HepG2 (cell line): ENCODE measurements around the gene S100A16. TPM values are rescaled to one million over a fixed set of nuclear protein-coding genes. Genes with fewer than 3 reads are reported as not detected.

Experiments used
- ARID5B ChIP-seq: IDR thresholded peaks from 2 replicates; pipeline ENCODE4 v1.4.0; 2020; ENCODE audit warnings: mild to moderate bottlenecking, missing genetic modification reagents
- GPBP1L1 ChIP-seq: sonication (generic); formaldehyde crosslinking; IDR thresholded peaks from 2 replicates; pipeline ENCODE4 v1.5.0; 2020; ENCODE audit warnings: mild to moderate bottlenecking, missing genetic modification reagents
- HNF4G ChIP-seq, 2 experiments: sonication (generic) in 1 of 2; formaldehyde crosslinking in 1 of 2; IDR thresholded peaks; 2 replicates each; pipeline versions ENCODE4 v1.4.0 to v1.6.1; 2011 to 2020; ENCODE audit warnings: borderline replicate concordance in 2 of 2, low read depth in 2 of 2, mild to moderate bottlenecking in 2 of 2, low read length in 1 of 2, missing genetic modification reagents in 1 of 2, moderate library complexity in 1 of 2
- KDM4B ChIP-seq: sonication (generic); formaldehyde crosslinking; IDR thresholded peaks from 2 replicates; pipeline ENCODE4 v1.4.0; 2020; ENCODE audit warnings: missing genetic modification reagents
- KDM6A ChIP-seq: IDR thresholded peaks from 2 replicates; pipeline ENCODE4 v1.6.1; 2016; ENCODE audit warnings: low read depth
- SOX13 ChIP-seq, 3 experiments: fragments of 450-650 bp in 1 of 3; sonication (generic) in 1 of 3; formaldehyde crosslinking in 1 of 3; IDR thresholded peaks in 2 of 3; conservative IDR thresholded peaks in 1 of 3; 2 replicates each; pipeline versions ENCODE4 v1.5.0 to v1.6.1; 2016 to 2020; ENCODE audit warnings: antibody characterized with exemption in 1 of 3, mild to moderate bottlenecking in 1 of 3, missing compliant biosample characterization in 1 of 3, missing genetic modification reagents in 1 of 3, moderate library complexity in 1 of 3
- SYNCRIP ChIP-seq: fragments of 200-400 bp; formaldehyde crosslinking; IDR thresholded peaks from 2 replicates; pipeline ENCODE4 v1.6.1; 2018; ENCODE audit warnings: mild to moderate bottlenecking, low read depth, low read length; ENCODE audit not compliant: insufficient read depth
- YEATS4 ChIP-seq: sonication (generic); formaldehyde crosslinking; IDR thresholded peaks from 2 replicates; pipeline ENCODE4 v1.4.0; 2020; ENCODE audit warnings: missing genetic modification reagents, borderline replicate concordance
- ZMAT3 ChIP-seq: sonication (generic); formaldehyde crosslinking; conservative IDR thresholded peaks from 2 replicates; pipeline ENCODE4 v1.7.0; 2021; ENCODE audit warnings: missing genetic modification reagents
- ZNF260 ChIP-seq: sonication (generic); formaldehyde crosslinking; IDR thresholded peaks from 2 replicates; pipeline ENCODE4 v1.4.0; 2020; ENCODE audit warnings: missing genetic modification reagents, low read depth, mild to moderate bottlenecking, borderline replicate concordance
- ZNF33A ChIP-seq: sonication (generic); formaldehyde crosslinking; IDR thresholded peaks from 2 replicates; pipeline ENCODE4 v1.5.1; 2020; ENCODE audit warnings: missing genetic modification reagents, mild to moderate bottlenecking, moderate library complexity, borderline replicate concordance
- ZNF354B ChIP-seq: sonication (generic); formaldehyde crosslinking; IDR thresholded peaks from 2 replicates; pipeline ENCODE4 v1.8.0; 2022; ENCODE audit warnings: mild to moderate bottlenecking, missing genetic modification reagents
- polyA plus RNA-seq, 8 experiments: library from polyadenylated mRNA; depleted of rRNA in 3 of 8; stranded (reverse) in 7 of 8; unstranded in 1 of 8; fragments of >200 nt; fragmentation: Illumina TruSeq in 4 of 8; extraction: Trizol in 4 of 8; gene quantifications; 2 replicates each; pipeline versions ENCODE4 v1.2.1 to v1.2.3, GENCODE V29; 2011 to 2016; ENCODE audit warnings: low read depth in 4 of 8, missing spikeins in 1 of 8, mixed read lengths in 1 of 8; ENCODE audit not compliant: insufficient read depth in 1 of 8
- total RNA-seq, 5 experiments: library from RNA; depleted of rRNA; stranded (reverse); fragments of >200 nt; fragmentation: Illumina TruSeq; extraction: Trizol; gene quantifications; 2 replicates each; pipeline ENCODE4 v1.2.3, GENCODE V29; 2016; ENCODE audit warnings: low read depth in 1 of 5
- TF ChIP-seq, protein P1 (sequence below): sonication (generic); formaldehyde crosslinking; IDR thresholded peaks from 2 replicates; pipeline ENCODE4 v1.5.1; 2020; ENCODE audit warnings: missing genetic modification reagents, mild to moderate bottlenecking, borderline replicate concordance
- TF ChIP-seq, protein P2 (sequence below): sonication (generic); formaldehyde crosslinking; IDR thresholded peaks from 2 replicates; pipeline ENCODE4 v1.5.0; 2020; ENCODE audit warnings: mild to moderate bottlenecking, missing genetic modification reagents, borderline replicate concordance
- TF ChIP-seq, protein P3 (sequence below): fragments of 450-650 bp; IDR thresholded peaks from 2 replicates; pipeline ENCODE4 v1.6.1; 2016

S100A16 gene
- total and polyA plus RNA-seq, 2 of the 13 experiments (the other 11 are each of a cell fraction or from before 2014, with no cell fraction given) = 46.0 to 195 TPM

DNA sequence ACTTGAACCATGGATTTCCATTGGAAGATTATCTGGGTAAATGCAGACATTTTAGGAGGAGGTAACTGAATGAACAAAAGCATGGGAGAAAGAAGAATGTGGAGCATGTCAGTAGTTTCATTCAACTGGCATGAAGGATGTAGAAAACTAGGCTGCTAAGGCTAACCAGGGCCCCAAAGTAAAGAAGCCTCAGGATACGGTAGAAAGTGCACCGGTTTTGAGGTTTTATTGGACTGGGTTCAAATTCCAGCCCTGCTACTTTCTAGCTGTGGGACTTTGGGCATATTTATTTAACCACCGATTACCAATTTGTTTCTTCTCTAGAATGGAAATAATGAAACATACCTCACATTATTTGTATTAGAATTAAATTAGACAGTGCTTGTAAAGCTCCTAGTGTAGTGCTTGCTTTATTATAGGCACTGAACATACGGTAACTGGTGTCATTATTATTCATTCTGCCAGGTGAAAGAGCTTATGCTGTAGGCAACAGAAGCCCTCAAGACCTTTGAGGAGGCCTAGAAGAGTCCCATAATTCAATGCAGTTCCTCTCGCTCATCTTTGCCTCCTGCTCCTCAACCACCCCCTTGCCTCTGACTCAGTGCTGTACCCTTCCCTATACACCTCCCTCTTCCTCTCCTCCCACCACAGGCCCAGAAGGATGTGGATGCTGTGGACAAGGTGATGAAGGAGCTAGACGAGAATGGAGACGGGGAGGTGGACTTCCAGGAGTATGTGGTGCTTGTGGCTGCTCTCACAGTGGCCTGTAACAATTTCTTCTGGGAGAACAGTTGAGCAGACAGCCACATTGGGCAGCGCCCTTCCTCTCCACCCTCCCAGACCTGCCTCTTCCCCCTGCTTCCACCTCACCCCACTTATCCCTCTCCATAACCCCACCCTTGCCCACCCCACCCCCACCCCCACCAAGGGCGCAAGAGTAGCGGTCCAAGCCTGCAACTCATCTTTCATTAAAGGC, 18.4 kb upstream of the S100A16 start (continued):
- TF ChIP-seq, protein P1, sequence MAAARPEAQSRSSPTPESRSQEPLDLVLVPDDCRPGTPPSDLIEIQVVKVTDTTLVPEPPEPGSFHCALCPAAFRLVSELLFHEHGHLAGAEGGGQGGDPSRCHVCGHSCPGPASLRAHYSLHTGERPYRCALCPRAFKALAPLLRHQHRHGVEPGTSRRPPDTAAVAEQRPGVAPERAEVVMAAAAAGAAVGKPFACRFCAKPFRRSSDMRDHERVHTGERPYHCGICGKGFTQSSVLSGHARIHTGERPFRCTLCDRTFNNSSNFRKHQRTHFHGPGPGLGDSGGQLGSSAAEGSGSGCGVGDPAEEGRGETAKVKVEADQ (CRISPR knock-in tag) = no peak
- TF ChIP-seq ARID5B (0 out of 2 replicates have a peak, but pooled peaks have one; percentile 36), YEATS4 (0 out of 2 replicates have a peak, but pooled peaks have one; percentile 35), KDM6A (CRISPR knock-in tag) (peak; percentile 81), ZMAT3 (CRISPR knock-in tag) (no peak), HNF4G (IDR thresholded peaks at IDR 0.05; ENCODE audit: borderline replicate concordance, low read depth, low read length) (peak; percentile 82), HNF4G (CRISPR knock-in tag; IDR thresholded peaks at IDR 0.05; ENCODE audit: borderline replicate concordance, low read depth) (no peak), ZNF260 (no peak), SOX13 (IDR thresholded peaks at IDR 0.05) (no peak), SOX13 (CRISPR knock-in tag; conservative IDR thresholded peaks at IDR 0.05 in 1 of 2, IDR thresholded peaks at IDR 0.05 in 1 of 2) (no peak; a peak in 1 of 4 replicates), KDM4B (CRISPR knock-in tag) (no peak), ZNF354B (no peak), SYNCRIP (no peak), ZNF33A (no peak), GPBP1L1 (no peak)
- TF ChIP-seq, protein P2, sequence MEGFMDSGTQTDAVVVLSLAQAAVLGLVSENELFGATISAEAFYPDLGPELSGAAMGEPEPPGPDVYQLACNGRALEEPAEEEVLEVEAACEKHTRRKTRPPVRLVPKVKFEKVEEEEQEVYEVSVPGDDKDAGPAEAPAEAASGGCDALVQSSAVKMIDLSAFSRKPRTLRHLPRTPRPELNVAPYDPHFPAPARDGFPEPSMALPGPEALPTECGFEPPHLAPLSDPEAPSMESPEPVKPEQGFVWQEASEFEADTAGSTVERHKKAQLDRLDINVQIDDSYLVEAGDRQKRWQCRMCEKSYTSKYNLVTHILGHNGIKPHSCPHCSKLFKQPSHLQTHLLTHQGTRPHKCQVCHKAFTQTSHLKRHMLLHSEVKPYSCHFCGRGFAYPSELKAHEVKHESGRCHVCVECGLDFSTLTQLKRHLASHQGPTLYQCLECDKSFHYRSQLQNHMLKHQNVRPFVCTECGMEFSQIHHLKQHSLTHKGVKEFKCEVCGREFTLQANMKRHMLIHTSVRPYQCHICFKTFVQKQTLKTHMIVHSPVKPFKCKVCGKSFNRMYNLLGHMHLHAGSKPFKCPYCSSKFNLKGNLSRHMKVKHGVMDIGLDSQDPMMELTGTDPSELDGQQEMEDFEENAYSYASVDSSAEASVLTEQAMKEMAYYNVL (CRISPR knock-in tag) = peak; percentile 26; the same call in 1 of the 2 replicates
- TF ChIP-seq, protein P3, sequence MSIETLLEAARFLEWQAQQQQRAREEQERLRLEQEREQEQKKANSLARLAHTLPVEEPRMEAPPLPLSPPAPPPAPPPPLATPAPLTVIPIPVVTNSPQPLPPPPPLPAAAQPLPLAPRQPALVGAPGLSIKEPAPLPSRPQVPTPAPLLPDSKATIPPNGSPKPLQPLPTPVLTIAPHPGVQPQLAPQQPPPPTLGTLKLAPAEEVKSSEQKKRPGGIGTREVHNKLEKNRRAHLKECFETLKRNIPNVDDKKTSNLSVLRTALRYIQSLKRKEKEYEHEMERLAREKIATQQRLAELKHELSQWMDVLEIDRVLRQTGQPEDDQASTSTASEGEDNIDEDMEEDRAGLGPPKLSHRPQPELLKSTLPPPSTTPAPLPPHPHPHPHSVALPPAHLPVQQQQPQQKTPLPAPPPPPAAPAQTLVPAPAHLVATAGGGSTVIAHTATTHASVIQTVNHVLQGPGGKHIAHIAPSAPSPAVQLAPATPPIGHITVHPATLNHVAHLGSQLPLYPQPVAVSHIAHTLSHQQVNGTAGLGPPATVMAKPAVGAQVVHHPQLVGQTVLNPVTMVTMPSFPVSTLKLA = no peak
